B cell (primary cell): ENCODE measurements around the gene IRX3.

Experiments used
- CTCF ChIP-seq: fragments of 200-600 bp; IDR thresholded peaks from one replicate; pipeline ENCODE4 v1.8.0; 2022; ENCODE audit warnings: antibody characterized with exemption, mild to moderate bottlenecking
- EZH2 ChIP-seq: IDR thresholded peaks from 2 replicates; pipeline ENCODE4 v1.6.1; 2012; ENCODE audit warnings: borderline replicate concordance, low read depth, mild to moderate bottlenecking, moderate library complexity, low read length; ENCODE audit not compliant: insufficient read depth, poor library complexity, severe bottlenecking

DNA sequence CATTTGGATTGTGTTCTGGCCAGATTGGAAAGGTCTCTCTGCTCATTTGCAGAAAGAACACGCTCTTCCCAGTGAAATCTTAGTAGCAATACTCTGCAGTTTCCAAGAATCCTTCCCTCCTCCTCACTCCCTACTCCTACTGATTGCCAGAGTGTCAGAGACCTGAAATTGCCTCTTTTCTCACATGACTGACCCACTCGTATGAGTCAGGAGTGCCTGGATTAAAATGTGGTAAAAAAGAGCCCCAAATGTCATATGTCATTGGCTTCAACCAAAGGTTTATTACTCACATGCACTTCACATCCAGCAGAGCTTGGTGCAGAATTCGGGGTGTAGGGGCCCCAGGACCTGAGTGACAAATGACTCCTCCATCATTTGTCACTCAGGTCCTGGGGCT, 39.7 kb upstream of the IRX3 start:
- TF ChIP-seq CTCF (no peak), EZH2 (no peak)
